AG08395 (cell line): ENCODE data around the gene SHANK1.
A peak's percentile ranks its signal among the peaks of the same experiment; 100 is the strongest.

Experiments
- DNase-seq: peaks from one replicate; pipeline ENCODE4 v3.0.0; 2012; ENCODE audit warnings: mixed read lengths, low spot score

The SHANK1 gene

GRCh38 chr19:50686310-50687032, 33.1 kb downstream of the SHANK1 start:
- no peak for DNase-seq

GRCh38 chr19:50679177-50680125, 40.2 kb downstream of the SHANK1 start:
- peak; percentile 98 for DNase-seq

- no peak for DNase-seq
Observed at GRCh38 chr19:50678323-50678722, 41.3 kb downstream of the SHANK1 start.

- no peak for DNase-seq
Observed at GRCh38 chr19:50677636-50678035, 42.0 kb downstream of the SHANK1 start.

- no peak for DNase-seq
Observed at GRCh38 chr19:50676625-50677197, 42.9 kb downstream of the SHANK1 start.

GRCh38 chr19:50673118-50673517, 46.5 kb downstream of the SHANK1 start:
- DNase-seq = no peak

GRCh38 chr19:50670102-50670380, 49.6 kb downstream of the SHANK1 start:
- DNase-seq = no peak

GRCh38 chr19:50669302-50670101, 50.1 kb downstream of the SHANK1 start:
- peak; percentile 66 for DNase-seq

GRCh38 chr19:50668879-50669278, 50.7 kb downstream of the SHANK1 start:
- no peak for DNase-seq

- no peak for DNase-seq
Observed at GRCh38 chr19:50668416-50668815, 51.2 kb downstream of the SHANK1 start.

GRCh38 chr19:50667759-50668231, 51.8 kb downstream of the SHANK1 start:
- no peak for DNase-seq

GRCh38 chr19:50667177-50667758, 52.3 kb downstream of the SHANK1 start:
- DNase-seq = no peak

GRCh38 chr19:50666346-50667176, 53.0 kb downstream of the SHANK1 start:
- DNase-seq = no peak

GRCh38 chr19:50664204-50664603, 55.4 kb downstream of the SHANK1 start:
- no peak for DNase-seq

- no peak for DNase-seq
Observed at GRCh38 chr19:50663482-50663790, 56.2 kb downstream of the SHANK1 start.

- no peak for DNase-seq
Observed at GRCh38 chr19:50662651-50663481, 56.7 kb downstream of the SHANK1 start.

GRCh38 chr19:50661766-50662650, 57.6 kb downstream of the SHANK1 start:
- DNase-seq = no peak

GRCh38 chr19:50661023-50661422, 58.6 kb downstream of the SHANK1 start:
- DNase-seq = no peak

GRCh38 chr19:50660088-50660366, 59.6 kb downstream of the SHANK1 start:
- no peak for DNase-seq
